Raji (cell line): ENCODE results near the gene ARPC1A.

Source experiments
- POLR2A ChIP-seq: IDR thresholded peaks from 2 replicates; pipeline ENCODE4 v1.6.1; 2011; ENCODE audit warnings: low read depth, low read length, control low read depth; ENCODE audit not compliant: insufficient read depth

ARPC1A gene

GRCh38 chr7:99312316-99313203, 13.1 kb upstream of the ARPC1A start:
- no peak for TF ChIP-seq POLR2A

- TF ChIP-seq POLR2A, result no peak
Measured at GRCh38 chr7:99313204-99313573, 12.5 kb upstream of the ARPC1A start.

GRCh38 chr7:99314504-99314903, 11.2 kb upstream of the ARPC1A start:
- TF ChIP-seq POLR2A, result no peak

GRCh38 chr7:99320371-99320770, 5.3 kb upstream of the ARPC1A start:
- TF ChIP-seq POLR2A, result no peak

GRCh38 chr7:99324559-99324958, 1.1 kb upstream of the ARPC1A start:
- TF ChIP-seq POLR2A, result no peak

GRCh38 chr7:99325001-99325493, 651 bp upstream of the ARPC1A start:
- no peak for TF ChIP-seq POLR2A

GRCh38 chr7:99326408-99326782, 697 bp downstream of the ARPC1A start:
- TF ChIP-seq POLR2A, result no peak

GRCh38 chr7:99331002-99331401, 5.3 kb downstream of the ARPC1A start:
- no peak for TF ChIP-seq POLR2A

- no peak for TF ChIP-seq POLR2A
Measured at GRCh38 chr7:99339595-99339994, 13.9 kb downstream of the ARPC1A start.

GRCh38 chr7:99340659-99341058, 15.0 kb downstream of the ARPC1A start:
- TF ChIP-seq POLR2A, result no peak

- no peak for TF ChIP-seq POLR2A
Measured at GRCh38 chr7:99344061-99344647, 18.5 kb downstream of the ARPC1A start.

GRCh38 chr7:99352247-99352646, 26.5 kb downstream of the ARPC1A start:
- TF ChIP-seq POLR2A, result no peak

GRCh38 chr7:99355098-99355497, 29.4 kb downstream of the ARPC1A start:
- TF ChIP-seq POLR2A, result no peak

GRCh38 chr7:99357701-99358490, 32.2 kb downstream of the ARPC1A start:
- no peak for TF ChIP-seq POLR2A

GRCh38 chr7:99359465-99360154, 33.9 kb downstream of the ARPC1A start:
- TF ChIP-seq POLR2A, result no peak
